ENCODE data around the gene SNN.

Gene SNN

GRCh38 chr16:11667824-11668622 lies at the start of gene SNN:
TSS of gene SNN (plus strand) at chr16:11668455. CDS start at chr16:11676060, 7,605 bp downstream.
- no peaks in the 10 kb centered on the region for H3K27me3 ChIP-seq (ENCODE audit: control insufficient read depth, insufficient read depth, low read length)
- DNase-seq (ENCODE audit: low read depth, low spot score), result no peak

GRCh38 chr16:11619327-11619851 lies 48.9 kb upstream of the SNN start:
- Histone ChIP-seq H3K36me3 (ENCODE audit: control insufficient read depth, insufficient read depth, low read length) (no peaks in the 10 kb centered on the region), H3K4me3 (ENCODE audit: low read length) (no peak overlapping the region), H3K27ac (ENCODE audit: low read length) (no peak overlapping the region), H3K4me1 (ENCODE audit: control insufficient read depth, insufficient read depth, low read length) (peaks cover 4% of the 10 kb centered on the region; the same call in 1 of the 2 replicates), H3K27me3 (ENCODE audit: control insufficient read depth, insufficient read depth, low read length) (no peaks in the 10 kb centered on the region), H3K9me3 (ENCODE audit: control insufficient read depth, insufficient read depth, low read length) (no peaks in the 10 kb centered on the region)
- DNase-seq (ENCODE audit: low read depth, low spot score), result no peak
- WGBS (ENCODE audit: insufficient coverage, insufficient read length), result no CpG with 5 or more reads among the region's 2 CpGs

More at GRCh38 chr16:11667824-11668622, at the start of gene SNN:
- Histone ChIP-seq H3K27ac (ENCODE audit: low read length) (no peak within 1 kb of the TSS), H3K4me1 (ENCODE audit: control insufficient read depth, insufficient read depth, low read length) (peaks cover 10% of the 10 kb centered on the region), H3K4me3 (ENCODE audit: low read length) (peak within 1 kb of the TSS; percentile 83), H3K36me3 (ENCODE audit: control insufficient read depth, insufficient read depth, low read length) (no peaks in the 10 kb centered on the region), H3K9me3 (ENCODE audit: control insufficient read depth, insufficient read depth, low read length) (no peaks in the 10 kb centered on the region)
- WGBS (ENCODE audit: insufficient coverage, insufficient read length), result no CpG with 5 or more reads among the region's 93 CpGs

GRCh38 chr16:11620243-11621003 lies 47.8 kb upstream of the SNN start:
- Histone ChIP-seq H3K27me3 (ENCODE audit: control insufficient read depth, insufficient read depth, low read length) (no peaks in the 10 kb centered on the region), H3K36me3 (ENCODE audit: control insufficient read depth, insufficient read depth, low read length) (no peaks in the 10 kb centered on the region), H3K4me3 (ENCODE audit: low read length) (no peak overlapping the region), H3K4me1 (ENCODE audit: control insufficient read depth, insufficient read depth, low read length) (no peaks in the 10 kb centered on the region; the same call in 1 of the 2 replicates), H3K9me3 (ENCODE audit: control insufficient read depth, insufficient read depth, low read length) (no peaks in the 10 kb centered on the region), H3K27ac (ENCODE audit: low read length) (no peak overlapping the region)
- DNase-seq (ENCODE audit: low read depth, low spot score), result no peak
- WGBS (ENCODE audit: insufficient coverage, insufficient read length), result no CpG with 5 or more reads among the region's 8 CpGs

GRCh38 chr16:11621539-11621919 lies 46.7 kb upstream of the SNN start:
- Histone ChIP-seq H3K36me3 (ENCODE audit: control insufficient read depth, insufficient read depth, low read length) (no peaks in the 10 kb centered on the region), H3K4me3 (ENCODE audit: low read length) (no peak overlapping the region), H3K27me3 (ENCODE audit: control insufficient read depth, insufficient read depth, low read length) (no peaks in the 10 kb centered on the region), H3K27ac (ENCODE audit: low read length) (no peak overlapping the region), H3K9me3 (ENCODE audit: control insufficient read depth, insufficient read depth, low read length) (no peaks in the 10 kb centered on the region), H3K4me1 (ENCODE audit: control insufficient read depth, insufficient read depth, low read length) (no peaks in the 10 kb centered on the region)
- DNase-seq (ENCODE audit: low read depth, low spot score), result no peak
- no CpG with 5 or more reads among the region's 6 CpGs for WGBS (ENCODE audit: insufficient coverage, insufficient read length)

- no peak overlapping the region for H3K4me3 ChIP-seq (ENCODE audit: low read length)
- WGBS (ENCODE audit: insufficient coverage, insufficient read length), result no CpG with 5 or more reads among the region's 19 CpGs
- no peaks in the 10 kb centered on the region for H3K36me3 ChIP-seq (ENCODE audit: control insufficient read depth, insufficient read depth, low read length)
- H3K4me1 ChIP-seq (ENCODE audit: control insufficient read depth, insufficient read depth, low read length), result no peaks in the 10 kb centered on the region
- no peaks in the 10 kb centered on the region for H3K9me3 ChIP-seq (ENCODE audit: control insufficient read depth, insufficient read depth, low read length)
- no peak overlapping the region for H3K27ac ChIP-seq (ENCODE audit: low read length)
- H3K27me3 ChIP-seq (ENCODE audit: control insufficient read depth, insufficient read depth, low read length), result no peaks in the 10 kb centered on the region
- no peak for DNase-seq (ENCODE audit: low read depth, low spot score)
Observed at GRCh38 chr16:11621920-11622651, 46.2 kb upstream of the SNN start.

- H3K4me1 ChIP-seq (ENCODE audit: control insufficient read depth, insufficient read depth, low read length), result no peaks in the 10 kb centered on the region
Observed at GRCh38 chr16:11624205-11624604, 44.0 kb upstream of the SNN start.

GRCh38 chr16:11624636-11625607 lies 43.3 kb upstream of the SNN start:
- DNase-seq (ENCODE audit: low read depth, low spot score), result no peak
- no peaks in the 10 kb centered on the region for H3K4me1 ChIP-seq (ENCODE audit: control insufficient read depth, insufficient read depth, low read length)
- no peaks in the 10 kb centered on the region for H3K27me3 ChIP-seq (ENCODE audit: control insufficient read depth, insufficient read depth, low read length)
- H3K4me3 ChIP-seq (ENCODE audit: low read length), result no peak overlapping the region
- WGBS (ENCODE audit: insufficient coverage, insufficient read length), result no CpG with 5 or more reads among the region's 16 CpGs
- no peaks in the 10 kb centered on the region for H3K9me3 ChIP-seq (ENCODE audit: control insufficient read depth, insufficient read depth, low read length)
- H3K27ac ChIP-seq (ENCODE audit: low read length), result no peak overlapping the region
- no peaks in the 10 kb centered on the region for H3K36me3 ChIP-seq (ENCODE audit: control insufficient read depth, insufficient read depth, low read length)

More at GRCh38 chr16:11624205-11624604, 44.0 kb upstream of the SNN start:
- DNase-seq (ENCODE audit: low read depth, low spot score), result no peak
- Histone ChIP-seq H3K27ac (ENCODE audit: low read length) (no peak overlapping the region), H3K36me3 (ENCODE audit: control insufficient read depth, insufficient read depth, low read length) (no peaks in the 10 kb centered on the region), H3K4me3 (ENCODE audit: low read length) (no peak overlapping the region), H3K27me3 (ENCODE audit: control insufficient read depth, insufficient read depth, low read length) (no peaks in the 10 kb centered on the region), H3K9me3 (ENCODE audit: control insufficient read depth, insufficient read depth, low read length) (no peaks in the 10 kb centered on the region)
- WGBS (ENCODE audit: insufficient coverage, insufficient read length), result no CpG with 5 or more reads among the region's 4 CpGs

GRCh38 chr16:11625769-11626168 lies 42.5 kb upstream of the SNN start:
- Histone ChIP-seq H3K4me3 (ENCODE audit: low read length) (no peak overlapping the region), H3K9me3 (ENCODE audit: control insufficient read depth, insufficient read depth, low read length) (no peaks in the 10 kb centered on the region), H3K4me1 (ENCODE audit: control insufficient read depth, insufficient read depth, low read length) (no peaks in the 10 kb centered on the region), H3K27me3 (ENCODE audit: control insufficient read depth, insufficient read depth, low read length) (no peaks in the 10 kb centered on the region), H3K36me3 (ENCODE audit: control insufficient read depth, insufficient read depth, low read length) (no peaks in the 10 kb centered on the region), H3K27ac (ENCODE audit: low read length) (no peak overlapping the region)
- no peak for DNase-seq (ENCODE audit: low read depth, low spot score)
- WGBS (ENCODE audit: insufficient coverage, insufficient read length), result no CpG with 5 or more reads among the region's 4 CpGs

- no peak for DNase-seq (ENCODE audit: low read depth, low spot score)
- Histone ChIP-seq H3K36me3 (ENCODE audit: control insufficient read depth, insufficient read depth, low read length) (no peaks in the 10 kb centered on the region), H3K9me3 (ENCODE audit: control insufficient read depth, insufficient read depth, low read length) (no peaks in the 10 kb centered on the region), H3K27ac (ENCODE audit: low read length) (no peak overlapping the region), H3K27me3 (ENCODE audit: control insufficient read depth, insufficient read depth, low read length) (no peaks in the 10 kb centered on the region), H3K4me1 (ENCODE audit: control insufficient read depth, insufficient read depth, low read length) (no peaks in the 10 kb centered on the region), H3K4me3 (ENCODE audit: low read length) (no peak overlapping the region)
- WGBS (ENCODE audit: insufficient coverage, insufficient read length), result no CpG with 5 or more reads among the region's 16 CpGs
Observed at GRCh38 chr16:11626657-11627291, 41.5 kb upstream of the SNN start.
